ENCODE data around the gene L3MBTL3.

DNA sequence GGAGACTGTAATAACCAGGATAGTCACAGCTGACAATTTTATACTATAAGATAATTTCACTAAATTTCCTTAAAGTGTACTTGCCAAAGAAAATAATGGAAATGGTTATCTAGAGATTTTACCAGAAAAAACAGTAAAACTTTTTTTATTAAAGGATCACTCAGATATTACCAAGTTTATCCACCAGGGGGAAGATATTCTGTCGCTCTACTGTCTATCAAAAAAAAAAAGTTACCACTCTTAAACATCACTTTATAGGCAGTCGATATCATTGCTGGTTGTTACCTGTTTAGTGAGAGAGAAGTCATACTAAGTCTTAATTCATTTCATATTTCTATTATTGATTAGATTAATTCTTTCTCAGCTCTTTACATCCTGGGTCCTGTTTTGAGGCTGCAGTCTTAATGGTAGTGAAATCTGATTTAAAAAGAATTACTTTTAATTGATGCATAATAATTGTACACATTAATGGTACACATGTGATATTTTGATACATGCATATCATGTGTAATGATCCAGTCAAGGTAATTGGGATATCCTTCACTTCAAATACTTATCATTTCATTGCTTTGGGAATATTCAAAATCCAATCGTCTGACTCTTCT, 18.9 kb downstream of the L3MBTL3 start:
- TF ChIP-seq POLR2AphosphoS5 (IDR thresholded peaks at IDR 0.05; ENCODE audit: low read depth, low read length) (no peak), TAF1 (IDR thresholded peaks at IDR 0.05; ENCODE audit: borderline replicate concordance, insufficient read depth, low read length) (no peak)
- TF ChIP-seq, protein P1, sequence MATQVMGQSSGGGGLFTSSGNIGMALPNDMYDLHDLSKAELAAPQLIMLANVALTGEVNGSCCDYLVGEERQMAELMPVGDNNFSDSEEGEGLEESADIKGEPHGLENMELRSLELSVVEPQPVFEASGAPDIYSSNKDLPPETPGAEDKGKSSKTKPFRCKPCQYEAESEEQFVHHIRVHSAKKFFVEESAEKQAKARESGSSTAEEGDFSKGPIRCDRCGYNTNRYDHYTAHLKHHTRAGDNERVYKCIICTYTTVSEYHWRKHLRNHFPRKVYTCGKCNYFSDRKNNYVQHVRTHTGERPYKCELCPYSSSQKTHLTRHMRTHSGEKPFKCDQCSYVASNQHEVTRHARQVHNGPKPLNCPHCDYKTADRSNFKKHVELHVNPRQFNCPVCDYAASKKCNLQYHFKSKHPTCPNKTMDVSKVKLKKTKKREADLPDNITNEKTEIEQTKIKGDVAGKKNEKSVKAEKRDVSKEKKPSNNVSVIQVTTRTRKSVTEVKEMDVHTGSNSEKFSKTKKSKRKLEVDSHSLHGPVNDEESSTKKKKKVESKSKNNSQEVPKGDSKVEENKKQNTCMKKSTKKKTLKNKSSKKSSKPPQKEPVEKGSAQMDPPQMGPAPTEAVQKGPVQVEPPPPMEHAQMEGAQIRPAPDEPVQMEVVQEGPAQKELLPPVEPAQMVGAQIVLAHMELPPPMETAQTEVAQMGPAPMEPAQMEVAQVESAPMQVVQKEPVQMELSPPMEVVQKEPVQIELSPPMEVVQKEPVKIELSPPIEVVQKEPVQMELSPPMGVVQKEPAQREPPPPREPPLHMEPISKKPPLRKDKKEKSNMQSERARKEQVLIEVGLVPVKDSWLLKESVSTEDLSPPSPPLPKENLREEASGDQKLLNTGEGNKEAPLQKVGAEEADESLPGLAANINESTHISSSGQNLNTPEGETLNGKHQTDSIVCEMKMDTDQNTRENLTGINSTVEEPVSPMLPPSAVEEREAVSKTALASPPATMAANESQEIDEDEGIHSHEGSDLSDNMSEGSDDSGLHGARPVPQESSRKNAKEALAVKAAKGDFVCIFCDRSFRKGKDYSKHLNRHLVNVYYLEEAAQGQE (IDR thresholded peaks at IDR 0.05; ENCODE audit: insufficient read depth in 1 of 2, low read depth in 2 of 2, low read length in 2 of 2): no peak
